GM12801 (cell line): ENCODE measurements around the gene CRYZL1.

Experiments
- CTCF ChIP-seq: IDR thresholded peaks from one replicate; pipeline ENCODE4 v1.5.1; 2011; ENCODE audit warnings: control low read depth; ENCODE audit not compliant: insufficient read length; ENCODE audit errors: extremely low read depth

CRYZL1 gene

GRCh38 chr21:33578959-33579542, 62.5 kb downstream of the CRYZL1 start:
- no peak for TF ChIP-seq CTCF

GRCh38 chr21:33578214-33578613, 63.3 kb downstream of the CRYZL1 start:
- TF ChIP-seq CTCF = no peak

- TF ChIP-seq CTCF = no peak
Measured at GRCh38 chr21:33572350-33572749, 69.2 kb downstream of the CRYZL1 start.

- TF ChIP-seq CTCF = no peak
Measured at GRCh38 chr21:33569991-33570390, 71.5 kb downstream of the CRYZL1 start.

- no peak for TF ChIP-seq CTCF
Measured at GRCh38 chr21:33568448-33568847, 73.1 kb downstream of the CRYZL1 start.

GRCh38 chr21:33567914-33568313, 73.6 kb downstream of the CRYZL1 start:
- no peak for TF ChIP-seq CTCF

GRCh38 chr21:33566514-33566913, 75.0 kb downstream of the CRYZL1 start:
- TF ChIP-seq CTCF = no peak
